Measurements from ENCODE around the gene HDAC1. TPM values are rescaled to one million over a fixed set of nuclear protein-coding genes. Genes with fewer than 3 reads are reported as not detected.
"Not testable (repeated sequence)": the region's sequence is repeated elsewhere in the genome, so short reads cannot be mapped to it uniquely, and the experiment has no call there.

The HDAC1 gene
- total and polyA plus RNA-seq, 10 donors = 83.0 to 116 (median 98.7) TPM

- DNase-seq = no peak
- 18 to 44% (median 27%) methylated on average over 29 to 41 of the region's 41 CpGs for WGBS, 5 donors
- TF ChIP-seq CTCF (IDR thresholded peaks at IDR 0.05 in 8 of 11, conservative IDR thresholded peaks at IDR 0.05 in 3 of 11) (no peak), POLR2AphosphoS5 (IDR thresholded peaks at IDR 0.05) (peak in 1 of 3 donors; percentile 56)
- Histone ChIP-seq H3K4me1 (peaks cover 0 to 46% (median 17%) of the 10 kb centered on the region in 6 donors), H3K27me3 (replicated peaks in 1 of 7) (peaks cover 0 to 18% (median 0%) of the 10 kb centered on the region in 7 donors), H3K9me3 (no peaks in the 10 kb centered on the region), H3K27ac (no peak overlapping the region), H3K36me3 (peaks cover 0 to 63% (median 21%) of the 10 kb centered on the region in 6 donors), H3K4me3 (peak overlapping the region in 1 of 8 donors; percentile 33)
- intact Hi-C loops (cut with DNase I; ENCODE audit: low total_unique reads) = no loop called here
Measured at GRCh38 chr1:32275424-32275823, 16.5 kb upstream of the HDAC1 start.

- TF ChIP-seq POLR2AphosphoS5 (IDR thresholded peaks at IDR 0.05) (no peak), POLR2A (IDR thresholded peaks at IDR 0.05) (no peak), CTCF (IDR thresholded peaks at IDR 0.05 in 8 of 11, conservative IDR thresholded peaks at IDR 0.05 in 3 of 11) (no peak)
- Histone ChIP-seq H3K27me3 (replicated peaks in 1 of 7) (peaks cover 0 to 18% (median 0%) of the 10 kb centered on the region in 7 donors), H3K36me3 (peaks cover 0 to 69% (median 21%) of the 10 kb centered on the region in 6 donors), H3K27ac (no peak overlapping the region), H3K4me3 (no peak overlapping the region), H3K4me1 (peaks cover 0 to 46% (median 17%) of the 10 kb centered on the region in 6 donors), H3K9me3 (no peaks in the 10 kb centered on the region)
- DNase-seq = no peak
- intact Hi-C loops (cut with DNase I; ENCODE audit: low total_unique reads) = no loop called here
- WGBS, 5 donors = 86 to 92% (median 88%) methylated on average over 26 to 30 of the region's 30 CpGs
Measured at GRCh38 chr1:32276032-32276782, 15.7 kb upstream of the HDAC1 start.

- 90 to 95% (median 92%) methylated on average over 8 of the region's 8 CpGs for WGBS, 5 donors
- H3K4me1 ChIP-seq; intact Hi-C loops (cut with DNase I; ENCODE audit: low total_unique reads); H3K4me3 ChIP-seq; H3K9me3 ChIP-seq; H3K27ac ChIP-seq; H3K27me3 ChIP-seq (replicated peaks in 1 of 7); DNase-seq: not testable (repeated sequence)
- H3K36me3 ChIP-seq = peaks cover 0 to 67% (median 12%) of the 10 kb centered on the region in 6 donors
Measured at GRCh38 chr1:32284777-32285176, 7.1 kb upstream of the HDAC1 start.

GRCh38 chr1:32285658-32286057, 6.2 kb upstream of the HDAC1 start:
- 91 to 97% (median 93%) methylated on average over 3 of the region's 3 CpGs for WGBS, 5 donors
- no peaks in the 10 kb centered on the region for H3K27me3 ChIP-seq (replicated peaks in 1 of 7)
- H3K4me3 ChIP-seq = no peak overlapping the region
- no peak overlapping the region for H3K27ac ChIP-seq
- H3K4me1 ChIP-seq = peaks cover 0 to 5% (median 3%) of the 10 kb centered on the region in 6 donors
- intact Hi-C loops (cut with DNase I; ENCODE audit: low total_unique reads) = no loop called here
- peaks cover 0 to 60% (median 8%) of the 10 kb centered on the region in 6 donors for H3K36me3 ChIP-seq
- no peak for DNase-seq
- TF ChIP-seq POLR2AphosphoS5 (IDR thresholded peaks at IDR 0.05) (no peak), POLR2A (IDR thresholded peaks at IDR 0.05) (no peak)
- no peaks in the 10 kb centered on the region for H3K9me3 ChIP-seq

- no peak for TF ChIP-seq POLR2AphosphoS5 (IDR thresholded peaks at IDR 0.05)
- no peak for TF ChIP-seq CTCF (IDR thresholded peaks at IDR 0.05 in 8 of 11, conservative IDR thresholded peaks at IDR 0.05 in 3 of 11)
- TF ChIP-seq POLR2A (IDR thresholded peaks at IDR 0.05) = no peak
- no peak for DNase-seq
- no peak overlapping the region for H3K4me3 ChIP-seq
- no peak overlapping the region for H3K27ac ChIP-seq
- no peaks in the 10 kb centered on the region for H3K9me3 ChIP-seq
- H3K27me3 ChIP-seq (replicated peaks in 1 of 7) = no peaks in the 10 kb centered on the region
- H3K4me1 ChIP-seq = peaks cover 9 to 15% (median 13%) of the 10 kb centered on the region in 6 donors
- intact Hi-C loops (cut with DNase I; ENCODE audit: low total_unique reads) = no loop called here
- 95 to 98% (median 97%) methylated on average over 4 of the region's 4 CpGs for WGBS, 5 donors
- peaks cover 0 to 52% (median 8%) of the 10 kb centered on the region in 6 donors for H3K36me3 ChIP-seq
Measured at GRCh38 chr1:32286763-32287162, 5.1 kb upstream of the HDAC1 start.

Data from spleen (tissue), 11 donors.